Testis (tissue), 2 donors: Measurements from ENCODE around the gene GBF1.

Experiments used
- CTCF ChIP-seq, 3 experiments: fragments of 450-650 bp in 2 of 3; fragments of 200-600 bp in 1 of 3; sonication (generic) in 1 of 3; IDR thresholded peaks; one replicate each; pipeline ENCODE4 v1.5.1; 2016 to 2019; ENCODE audit warnings: antibody characterized with exemption in 3 of 3, mild to moderate bottlenecking in 2 of 3, moderate library complexity in 1 of 3
- POLR2A ChIP-seq: fragments of 450-650 bp; IDR thresholded peaks from one replicate; pipeline ENCODE4 v1.6.1; 2017; ENCODE audit warnings: antibody characterized with exemption, mild to moderate bottlenecking, moderate library complexity

- TF ChIP-seq CTCF (IDR thresholded peaks at IDR 0.05), result no peak
- no peak for TF ChIP-seq POLR2A
Measured at GRCh38 chr10:102326031-102326430, 80.7 kb downstream of the GBF1 start.
